GM12891 (cell line): ENCODE measurements around the gene APBB2.

ENCODE experiments used
- PAX5 ChIP-seq: IDR thresholded peaks from 2 replicates; pipeline ENCODE4 v1.6.1; 2011; ENCODE audit warnings: low read length, moderate library complexity, mild to moderate bottlenecking; ENCODE audit not compliant: insufficient read depth, severe bottlenecking
- POLR2A ChIP-seq: IDR thresholded peaks from 2 replicates; pipeline ENCODE4 v1.6.1; 2011; ENCODE audit warnings: low read depth, low read length, control low read depth
- POLR2AphosphoS5 ChIP-seq: IDR thresholded peaks from 2 replicates; pipeline ENCODE4 v1.6.1; 2011; ENCODE audit warnings: low read depth, low read length, control low read depth
- POU2F2 ChIP-seq: IDR thresholded peaks from 2 replicates; pipeline ENCODE4 v1.6.1; 2011; ENCODE audit warnings: low read depth, mild to moderate bottlenecking, control low read depth, low read length, moderate library complexity
- SPI1 ChIP-seq: IDR thresholded peaks from 2 replicates; pipeline ENCODE4 v1.6.1; 2011; ENCODE audit warnings: low read depth, low read length, control low read depth
- TAF1 ChIP-seq: IDR thresholded peaks from 2 replicates; pipeline ENCODE4 v1.6.1; 2011; ENCODE audit warnings: low read depth, low read length, control low read depth

DNA sequence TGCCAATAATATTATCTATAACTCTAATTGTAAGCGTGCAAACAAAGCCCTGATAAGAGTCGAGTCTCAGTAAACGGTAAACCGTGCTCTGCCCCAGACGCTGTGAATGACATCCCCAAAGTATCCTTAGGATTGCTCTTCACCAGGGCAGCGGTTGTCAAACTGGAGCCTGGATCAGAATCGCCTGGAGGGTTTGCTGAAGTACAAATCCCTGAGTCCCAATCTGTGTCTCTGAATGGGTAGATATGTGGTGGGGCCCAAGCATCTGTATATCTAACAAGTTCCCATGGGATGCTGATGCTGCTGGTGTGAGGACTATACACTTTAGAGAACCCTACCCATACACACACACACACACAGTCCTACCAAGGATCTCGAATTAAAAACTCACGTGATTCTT is 813 bp upstream of the APBB2 start:
- TF ChIP-seq TAF1 = no peak
- no peak for TF ChIP-seq POLR2AphosphoS5
- TF ChIP-seq POLR2A = no peak
- no peak for TF ChIP-seq POU2F2
- TF ChIP-seq SPI1 = no peak
- no peak for TF ChIP-seq PAX5
